ENCODE results near the gene ZNF516. TPM values are rescaled to one million over a fixed set of nuclear protein-coding genes. Genes with fewer than 3 reads are reported as not detected.
A peak's percentile ranks its signal among the peaks of the same experiment; 100 is the strongest.

Gene ZNF516
- polyA plus RNA-seq, 3 donors = 5.0 to 41.9 (median 8.6) TPM

DNA sequence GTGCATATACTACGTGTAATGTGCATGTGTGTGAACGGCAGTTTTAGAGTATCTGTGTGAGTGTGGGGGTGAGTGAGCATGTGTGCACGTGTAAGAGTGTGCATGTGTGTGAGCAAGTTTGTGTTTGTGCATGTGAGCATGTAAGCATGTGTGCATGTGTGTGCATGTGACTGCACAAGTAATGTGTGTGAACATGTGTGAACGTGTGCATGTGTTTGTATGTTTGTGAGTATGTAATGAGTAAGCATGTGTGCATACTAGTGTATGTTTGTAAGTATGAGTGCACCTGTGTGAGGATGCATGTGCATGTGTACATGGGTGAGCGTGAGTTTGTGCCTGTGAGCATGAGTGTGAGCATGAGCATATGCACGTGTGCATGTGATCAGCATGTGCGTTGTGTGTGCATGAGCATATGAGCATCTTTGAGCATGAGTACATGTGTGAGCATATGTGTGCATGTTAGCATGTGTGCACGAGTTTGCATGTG lies 90.7 kb downstream of the ZNF516 start:
- DNase-seq = no peak
- H3K27ac Mint-ChIP-seq = peak overlapping the region in 1 of 7 donors; percentile 66
- TF ChIP-seq CTCF (IDR thresholded peaks at IDR 0.05) = no peak
- H3K79me2 ChIP-seq (ENCODE audit: insufficient read depth, low read length) = peaks cover 100% of the 10 kb centered on the region
- no peak overlapping the region for H3K27ac ChIP-seq (ENCODE audit: low read depth in 1 of 2, low read length in 2 of 2)
- H3K36me3 ChIP-seq (replicated peaks in 1 of 2; ENCODE audit: control insufficient read depth in 1 of 2, insufficient read depth in 2 of 2, low read length in 2 of 2) = peaks cover 10 to 55% of the 10 kb centered on the region in 2 donors
- H3K9ac ChIP-seq (ENCODE audit: insufficient read depth, low read length, poor library complexity, severe bottlenecking) = no peak overlapping the region
- H4K20me1 ChIP-seq (ENCODE audit: insufficient read depth, low read length) = peaks cover 100% of the 10 kb centered on the region
- H3K4me2 ChIP-seq (replicated peaks; ENCODE audit: extremely low read depth, low read length, poor library complexity, severe bottlenecking) = no peak overlapping the region
- H3K9me3 ChIP-seq (replicated peaks in 1 of 2; ENCODE audit: control insufficient read depth in 1 of 2, insufficient read depth in 1 of 2, low read length in 2 of 2) = no peaks in the 10 kb centered on the region
- H3K9me3 Mint-ChIP-seq = peaks cover 0 to 2% (median 0%) of the 10 kb centered on the region in 7 donors
- 94% methylated on average over 8 of the region's 8 CpGs for WGBS (ENCODE audit: insufficient coverage)
- peaks cover 25 to 55% of the 10 kb centered on the region in 2 donors for H3K36me3 Mint-ChIP-seq
- no peak overlapping the region for H3K4me3 ChIP-seq (replicated peaks in 1 of 3; ENCODE audit: low read depth in 2 of 3, low read length in 3 of 3)
- peaks cover 71% of the 10 kb centered on the region for H3K4me1 Mint-ChIP-seq
- no peak overlapping the region for H2AFZ ChIP-seq (ENCODE audit: insufficient read depth, low read depth, low read length, poor library complexity, severe bottlenecking)
- H3K27me3 Mint-ChIP-seq (ENCODE audit: low read depth in 3 of 3) = peaks cover 0 to 2% (median 2%) of the 10 kb centered on the region in 3 donors
- H3K4me1 ChIP-seq (ENCODE audit: control insufficient read depth in 1 of 2, insufficient read depth in 2 of 2, low read length in 2 of 2) = peaks cover 32 to 43% of the 10 kb centered on the region in 2 donors
- H3K4me3 Mint-ChIP-seq = no peak overlapping the region
- H3K27me3 ChIP-seq (ENCODE audit: control insufficient read depth in 2 of 2, insufficient read depth in 2 of 2, low read length in 2 of 2) = no peaks in the 10 kb centered on the region
- intact Hi-C loops (cut with micrococcal nuclease) = loop anchor here in 1 of 2 donors (5.0 kb wide), 3 partner anchors 68 to 283 kb away; no protein-coding TSS in a partner anchor

GRCh38 chr18:76402026-76402990 lies 92.7 kb downstream of the ZNF516 start:
- peaks cover 100% of the 10 kb centered on the region for H3K79me2 ChIP-seq (ENCODE audit: insufficient read depth, low read length)
- 44% methylated on average over 42 of the region's 43 CpGs for WGBS (ENCODE audit: insufficient coverage)
- no peaks in the 10 kb centered on the region for H3K27me3 ChIP-seq (ENCODE audit: control insufficient read depth in 2 of 2, insufficient read depth in 2 of 2, low read length in 2 of 2)
- peaks cover 100% of the 10 kb centered on the region for H4K20me1 ChIP-seq (ENCODE audit: insufficient read depth, low read length)
- H3K27ac ChIP-seq (ENCODE audit: low read depth in 1 of 2, low read length in 2 of 2) = peak overlapping the region; percentile 43 to 67
- Mint-ChIP-seq H3K4me3 (peak overlapping the region in 1 of 2 donors; percentile 78), H3K9me3 (peaks cover 0 to 2% (median 0%) of the 10 kb centered on the region in 7 donors), H3K27ac (peak overlapping the region; percentile 60 to 88 (median 78)), H3K27me3 (ENCODE audit: low read depth in 3 of 3) (peaks cover 0 to 2% (median 2%) of the 10 kb centered on the region in 3 donors), H3K36me3 (peaks cover 14 to 44% of the 10 kb centered on the region in 2 donors), H3K4me1 (peaks cover 62% of the 10 kb centered on the region)
- peak overlapping the region; percentile 40 for H3K4me2 ChIP-seq (replicated peaks; ENCODE audit: extremely low read depth, low read length, poor library complexity, severe bottlenecking)
- H3K4me1 ChIP-seq (ENCODE audit: control insufficient read depth in 1 of 2, insufficient read depth in 2 of 2, low read length in 2 of 2) = peaks cover 32 to 44% of the 10 kb centered on the region in 2 donors
- intact Hi-C loops (cut with micrococcal nuclease) = loop anchor here in 1 of 2 donors (5.0 kb wide), 3 partner anchors 70 to 285 kb away; no protein-coding TSS in a partner anchor
- H3K36me3 ChIP-seq (replicated peaks in 1 of 2; ENCODE audit: control insufficient read depth in 1 of 2, insufficient read depth in 2 of 2, low read length in 2 of 2) = peaks cover 5 to 39% of the 10 kb centered on the region in 2 donors
- H3K9me3 ChIP-seq (replicated peaks in 1 of 2; ENCODE audit: control insufficient read depth in 1 of 2, insufficient read depth in 1 of 2, low read length in 2 of 2) = no peaks in the 10 kb centered on the region
- no peak overlapping the region for H2AFZ ChIP-seq (ENCODE audit: insufficient read depth, low read depth, low read length, poor library complexity, severe bottlenecking)
- no peak overlapping the region for H3K9ac ChIP-seq (ENCODE audit: insufficient read depth, low read length, poor library complexity, severe bottlenecking)
- no peak for TF ChIP-seq CTCF (IDR thresholded peaks at IDR 0.05)
- no peak overlapping the region for H3K4me3 ChIP-seq (replicated peaks in 1 of 3; ENCODE audit: low read depth in 2 of 3, low read length in 3 of 3)
- peak; percentile 58 to 76 (median 67) for DNase-seq
